ENCODE results near the gene GHR.
"Not testable (repeated sequence)": the region's sequence is repeated elsewhere in the genome, so short reads cannot be mapped to it uniquely, and the experiment has no call there.

GHR gene

GRCh38 chr5:42569953-42570548, 146.8 kb downstream of the GHR start:
- no peak for DNase-seq (ENCODE audit: low spot score)

GRCh38 chr5:42570966-42571960, 148.0 kb downstream of the GHR start:
- no peak for DNase-seq (ENCODE audit: low spot score)

- DNase-seq (ENCODE audit: low spot score) = no peak
These were observed 149.1 kb downstream of the GHR start for GRCh38 chr5:42572313-42572712.

- no peak for DNase-seq (ENCODE audit: low spot score)
These were observed 150.1 kb downstream of the GHR start for GRCh38 chr5:42573386-42573785.

- not testable (repeated sequence) for DNase-seq (ENCODE audit: low spot score)
These were observed 152.7 kb downstream of the GHR start for GRCh38 chr5:42575914-42576313.

- not testable (repeated sequence) for DNase-seq (ENCODE audit: low spot score)
These were observed 155.7 kb downstream of the GHR start for GRCh38 chr5:42578901-42579300.

GRCh38 chr5:42579320-42579719, 156.1 kb downstream of the GHR start:
- DNase-seq (ENCODE audit: low spot score) = no peak

- DNase-seq (ENCODE audit: low spot score) = no peak
These were observed 158.6 kb downstream of the GHR start for GRCh38 chr5:42581845-42582244.

GRCh38 chr5:42582723-42583122, 159.5 kb downstream of the GHR start:
- DNase-seq (ENCODE audit: low spot score) = no peak

GRCh38 chr5:42583322-42583721, 160.1 kb downstream of the GHR start:
- peak; percentile 50 for DNase-seq (ENCODE audit: low spot score)

- DNase-seq (ENCODE audit: low spot score) = peak; percentile 44
These were observed 163.4 kb downstream of the GHR start for GRCh38 chr5:42586625-42587024.

- DNase-seq (ENCODE audit: low spot score) = no peak
These were observed 164.0 kb downstream of the GHR start for GRCh38 chr5:42587096-42587723.

GRCh38 chr5:42590566-42590965, 167.3 kb downstream of the GHR start:
- no peak for DNase-seq (ENCODE audit: low spot score)

- DNase-seq (ENCODE audit: low spot score) = no peak
These were observed 167.8 kb downstream of the GHR start for GRCh38 chr5:42591015-42591414.

GRCh38 chr5:42592401-42593140, 169.3 kb downstream of the GHR start:
- no peak for DNase-seq (ENCODE audit: low spot score)

GRCh38 chr5:42593591-42593990, 170.4 kb downstream of the GHR start:
- DNase-seq (ENCODE audit: low spot score) = no peak

GRCh38 chr5:42595597-42595996, 172.4 kb downstream of the GHR start:
- DNase-seq (ENCODE audit: low spot score) = no peak

- no peak for DNase-seq (ENCODE audit: low spot score)
These were observed 173.6 kb downstream of the GHR start for GRCh38 chr5:42596817-42597216.

GRCh38 chr5:42597318-42597937, 174.2 kb downstream of the GHR start:
- no peak for DNase-seq (ENCODE audit: low spot score)

- DNase-seq (ENCODE audit: low spot score) = no peak
These were observed 175.1 kb downstream of the GHR start for GRCh38 chr5:42598311-42598710.

- no peak for DNase-seq (ENCODE audit: low spot score)
These were observed 175.9 kb downstream of the GHR start for GRCh38 chr5:42599106-42599505.

GRCh38 chr5:42600441-42600840, 177.2 kb downstream of the GHR start:
- no peak for DNase-seq (ENCODE audit: low spot score)
